Epithelial cell of proximal tubule (primary cell): ENCODE results near the gene UGT1A5. TPM values are rescaled to one million over a fixed set of nuclear protein-coding genes. Genes with fewer than 3 reads are reported as not detected.
A peak's percentile ranks its signal among the peaks of the same experiment; 100 is the strongest.

Source experiments
- DNase-seq: peaks from one replicate; pipeline ENCODE4 v3.0.0-alpha.2; 2011; ENCODE audit warnings: low read depth
- H3K4me3 ChIP-seq: 2 replicates; pipeline ENCODE4 v1.5.1; 2011; ENCODE audit warnings: low read depth, mild to moderate bottlenecking, low read length
- total RNA-seq: library from RNA; depleted of rRNA; stranded (reverse); fragments of >200 nt; gene quantifications from 2 replicates; pipeline ENCODE4 v1.2.3, GENCODE V29; 2015
- TF ChIP-seq, protein P1 (sequence below): conservative IDR thresholded peaks from 2 replicates; pipeline ENCODE4 v1.5.1; 2012; ENCODE audit warnings: low read depth, mild to moderate bottlenecking, low read length

UGT1A5 gene
- total RNA-seq, 1 donor from 2014 or later = not detected

DNA sequence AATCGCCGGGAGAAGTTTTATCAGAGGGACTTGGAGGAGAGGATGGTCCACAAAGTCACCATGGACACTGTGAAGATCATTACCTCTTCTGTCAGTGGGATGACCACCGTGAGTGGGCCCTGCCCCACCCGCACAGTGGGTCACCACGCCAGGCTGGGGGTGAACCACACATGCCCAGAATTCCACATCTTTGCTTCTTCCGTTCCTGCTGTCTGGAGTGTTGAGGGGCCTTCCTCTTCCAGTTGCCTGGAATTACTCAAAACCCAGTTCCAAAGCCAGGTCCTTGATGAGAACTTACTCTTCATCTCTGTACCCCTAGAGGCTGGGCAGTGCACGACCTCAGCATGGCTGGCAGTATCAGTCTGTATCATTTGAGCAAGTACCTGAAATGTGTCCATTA lies 87.5 kb downstream of the UGT1A5 start:
- DNase-seq = no peak
- TF ChIP-seq, protein P1, sequence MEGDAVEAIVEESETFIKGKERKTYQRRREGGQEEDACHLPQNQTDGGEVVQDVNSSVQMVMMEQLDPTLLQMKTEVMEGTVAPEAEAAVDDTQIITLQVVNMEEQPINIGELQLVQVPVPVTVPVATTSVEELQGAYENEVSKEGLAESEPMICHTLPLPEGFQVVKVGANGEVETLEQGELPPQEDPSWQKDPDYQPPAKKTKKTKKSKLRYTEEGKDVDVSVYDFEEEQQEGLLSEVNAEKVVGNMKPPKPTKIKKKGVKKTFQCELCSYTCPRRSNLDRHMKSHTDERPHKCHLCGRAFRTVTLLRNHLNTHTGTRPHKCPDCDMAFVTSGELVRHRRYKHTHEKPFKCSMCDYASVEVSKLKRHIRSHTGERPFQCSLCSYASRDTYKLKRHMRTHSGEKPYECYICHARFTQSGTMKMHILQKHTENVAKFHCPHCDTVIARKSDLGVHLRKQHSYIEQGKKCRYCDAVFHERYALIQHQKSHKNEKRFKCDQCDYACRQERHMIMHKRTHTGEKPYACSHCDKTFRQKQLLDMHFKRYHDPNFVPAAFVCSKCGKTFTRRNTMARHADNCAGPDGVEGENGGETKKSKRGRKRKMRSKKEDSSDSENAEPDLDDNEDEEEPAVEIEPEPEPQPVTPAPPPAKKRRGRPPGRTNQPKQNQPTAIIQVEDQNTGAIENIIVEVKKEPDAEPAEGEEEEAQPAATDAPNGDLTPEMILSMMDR = no peak
- no peak overlapping the region for H3K4me3 ChIP-seq

DNA sequence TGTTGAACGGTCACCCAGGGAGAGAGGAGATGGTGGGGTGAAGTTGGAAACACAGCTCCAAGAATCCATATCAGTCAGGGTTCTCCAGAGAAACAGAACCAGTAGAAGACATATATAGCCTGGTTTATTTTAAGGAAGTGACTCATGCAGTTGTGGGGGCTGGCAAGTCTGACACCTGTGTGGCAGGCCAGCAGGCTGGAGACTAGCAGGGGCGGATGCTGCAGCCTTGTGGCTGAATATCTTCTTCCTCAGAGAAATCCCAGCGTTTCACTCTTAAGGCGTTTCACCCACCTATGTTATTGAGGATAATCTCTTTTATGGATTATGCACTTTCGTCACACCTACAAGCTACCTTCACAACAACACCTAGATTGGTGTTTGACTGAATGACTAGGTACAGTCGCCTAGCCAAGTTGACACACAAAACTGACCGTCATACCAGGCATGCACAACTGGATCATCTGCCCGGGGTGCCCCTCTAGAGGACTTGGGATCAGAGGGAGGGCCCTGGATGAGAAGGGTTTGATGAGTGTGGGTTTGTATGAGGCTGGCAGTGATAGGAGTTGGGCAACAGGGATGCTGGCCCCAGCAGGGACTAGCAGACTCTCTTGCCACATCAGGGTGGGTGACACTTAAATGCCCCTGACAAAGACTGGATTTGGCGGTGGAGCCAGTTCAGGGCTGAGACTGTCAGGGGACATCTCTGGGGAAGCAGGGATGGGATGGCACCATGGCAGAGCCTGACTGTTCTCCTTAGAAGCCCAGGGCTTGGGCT lies 88.8 kb downstream of the UGT1A5 start:
- no peak for DNase-seq
- no peak overlapping the region for H3K4me3 ChIP-seq
- TF ChIP-seq, protein P1 = no peak

DNA sequence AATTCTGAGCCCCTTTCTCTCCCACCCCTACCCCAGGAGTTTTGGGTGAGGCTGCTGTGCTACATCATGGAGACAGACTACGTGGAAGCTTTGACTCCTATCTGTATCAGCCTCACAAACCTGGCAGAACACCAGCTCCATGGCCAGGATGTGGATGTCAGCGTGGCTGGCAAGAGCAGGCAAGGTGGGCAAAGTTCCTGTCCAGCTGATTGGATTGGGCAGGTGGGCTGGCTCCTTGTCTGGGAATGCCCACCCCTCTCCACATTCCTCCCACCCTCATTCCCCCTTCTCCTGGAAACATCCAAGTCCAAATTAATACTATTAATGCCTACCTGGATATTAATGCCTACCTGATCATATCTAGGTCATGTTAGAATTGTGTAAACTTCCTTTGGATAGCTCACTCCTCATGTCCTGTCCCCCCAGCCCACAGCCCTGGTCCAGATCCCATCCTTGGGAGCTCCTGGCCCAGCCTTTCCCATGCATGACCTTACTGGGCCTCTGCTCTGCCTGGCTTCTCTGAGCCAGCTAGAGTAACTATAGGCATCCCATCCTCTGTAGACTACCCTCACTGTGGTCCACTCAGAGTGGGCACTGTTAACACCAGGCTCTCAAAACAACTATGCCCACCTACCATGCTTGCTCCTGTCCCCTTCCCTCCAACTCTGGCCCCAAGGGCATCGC lies 89.6 kb downstream of the UGT1A5 start:
- no peak overlapping the region for H3K4me3 ChIP-seq
- TF ChIP-seq, protein P1 = no peak
- no peak for DNase-seq

DNA sequence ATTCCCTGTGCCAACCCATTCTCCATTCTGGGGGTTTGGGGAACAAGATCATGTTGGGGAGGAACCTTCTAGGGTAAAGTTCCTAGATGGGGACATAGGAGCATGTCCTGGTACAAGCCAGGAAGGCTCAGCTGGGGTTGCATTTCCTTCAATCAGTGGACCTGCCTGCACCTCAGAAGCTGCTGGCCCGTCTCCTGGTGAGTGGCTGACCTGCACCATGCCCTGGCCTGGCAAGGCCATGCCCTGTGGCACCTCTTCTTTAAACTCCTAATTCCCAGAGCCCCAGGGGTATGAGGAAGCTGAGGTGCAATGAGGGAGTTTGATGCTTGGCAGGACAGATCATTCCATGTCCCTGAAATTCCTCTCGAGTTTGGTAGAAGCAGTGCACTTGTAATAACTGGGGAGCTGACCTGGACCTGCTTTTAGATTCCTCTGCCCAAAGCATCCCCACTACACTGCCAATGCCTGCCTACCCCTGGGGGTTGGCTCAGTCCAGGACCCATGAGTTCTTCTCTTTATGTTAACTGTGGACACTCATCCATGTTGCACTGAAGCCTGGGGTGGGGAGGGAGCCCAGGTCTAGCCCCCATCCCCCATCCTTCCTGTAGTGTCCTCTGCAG lies 90.7 kb downstream of the UGT1A5 start:
- DNase-seq = no peak
- H3K4me3 ChIP-seq = no peak overlapping the region
- TF ChIP-seq, protein P1 = no peak

DNA sequence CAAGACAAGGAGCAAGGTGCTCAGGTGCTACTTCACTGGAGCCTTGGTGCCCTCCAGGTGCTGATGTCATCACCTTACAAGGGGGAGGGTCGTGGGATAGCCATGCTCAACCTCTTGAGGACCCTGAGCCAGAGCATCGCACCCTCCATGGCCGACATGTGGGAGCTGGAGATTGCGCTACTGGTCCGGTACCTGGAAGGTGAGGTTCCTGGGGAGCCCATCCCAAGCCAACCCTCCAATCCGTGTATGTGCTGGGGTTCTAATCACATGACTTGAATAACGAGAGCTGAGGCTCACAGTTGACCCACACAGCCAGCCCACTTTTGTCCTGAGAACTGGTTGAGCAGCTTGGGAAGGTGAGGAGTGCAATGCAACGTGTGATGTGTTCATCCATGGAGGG lies 91.3 kb downstream of the UGT1A5 start:
- H3K4me3 ChIP-seq = no peak overlapping the region
- TF ChIP-seq, protein P1 = no peak
- no peak for DNase-seq

DNA sequence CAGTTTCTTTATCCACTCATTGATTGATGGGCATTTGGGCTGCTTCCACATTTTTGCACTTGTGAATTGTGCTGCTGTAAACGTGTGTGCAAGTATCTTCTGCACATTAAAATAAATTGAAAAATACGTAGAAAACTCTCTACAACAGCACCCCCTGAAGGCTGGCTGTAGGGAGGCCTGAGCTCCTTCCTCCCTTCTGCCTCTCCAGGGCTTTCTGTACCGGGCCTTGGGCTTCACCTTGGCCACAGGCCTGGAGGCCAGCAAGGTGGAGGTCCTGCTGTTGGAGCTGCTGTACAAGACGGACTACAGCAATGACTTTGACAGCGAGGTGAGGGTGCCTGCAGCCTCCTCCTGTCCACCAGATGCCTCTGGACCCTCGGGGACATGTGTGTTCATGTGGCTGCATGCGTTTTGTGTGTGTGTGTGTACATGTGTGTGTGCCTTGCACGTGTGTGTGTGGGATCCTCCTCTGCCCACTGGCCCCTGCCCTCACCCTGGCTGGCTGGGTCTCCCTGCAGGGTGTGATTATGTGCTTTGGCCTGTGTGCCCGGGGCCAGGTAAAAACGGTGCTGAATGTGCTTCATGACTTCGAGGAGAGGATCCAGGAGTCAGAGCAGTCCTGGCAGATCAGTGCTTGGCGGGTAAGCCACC lies 94.6 kb downstream of the UGT1A5 start:
- no peak overlapping the region for H3K4me3 ChIP-seq
- TF ChIP-seq, protein P1 = peak; percentile 19
- DNase-seq = no peak
